Right hindlimb (tissue), 1 donor: ENCODE results near the gene ZNF296.

Experiments
- DNase-seq: peaks from one replicate; pipeline ENCODE4 v3.0.0-alpha.2; 2018

ZNF296 gene

GRCh38 chr19:45079911-45080370 is 3.7 kb upstream of the ZNF296 start:
- no peak for DNase-seq

DNA sequence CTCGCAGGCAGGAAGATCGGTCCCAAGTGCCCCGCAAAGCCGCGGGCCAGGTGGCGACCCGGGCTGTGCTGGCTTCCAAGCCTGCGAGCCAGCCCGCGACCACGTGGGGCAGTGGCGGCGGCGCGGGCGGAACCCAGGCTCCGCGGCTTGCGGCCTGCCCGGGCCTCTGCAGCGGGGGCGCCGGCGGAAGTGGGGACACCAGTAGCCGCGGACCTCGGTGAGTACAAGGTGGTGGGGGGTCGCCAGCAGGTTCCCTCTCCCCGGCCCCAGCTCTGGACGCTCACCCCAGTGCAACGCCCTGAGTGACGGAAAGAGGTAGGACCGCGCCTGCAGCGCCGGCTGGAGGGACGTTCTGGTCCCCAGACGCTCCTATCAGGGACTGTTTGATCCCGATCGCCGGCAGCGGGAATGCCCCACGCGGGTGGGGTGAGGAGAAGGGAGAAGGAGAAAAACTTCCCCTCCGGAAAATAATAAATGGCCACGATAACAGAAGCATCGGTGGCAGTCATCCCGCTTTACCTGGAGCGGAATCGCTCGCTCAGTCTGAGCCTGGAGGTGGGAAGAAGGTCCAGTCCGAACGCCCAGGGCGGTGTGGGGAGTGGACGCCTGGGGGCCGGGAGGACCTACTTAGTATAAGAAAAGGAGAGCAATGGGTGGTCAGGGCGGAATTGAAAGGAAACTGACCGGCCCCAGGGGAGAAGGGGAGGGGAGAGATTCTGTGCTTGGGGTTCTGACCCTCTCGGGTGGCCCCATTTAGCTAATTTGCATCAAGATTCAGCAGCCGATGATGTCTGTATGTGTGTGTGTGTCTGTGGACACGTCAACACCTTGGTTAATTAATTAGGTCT is 3.0 kb upstream of the ZNF296 start, which contains the start of gene GEMIN7:
GEMIN7 (plus strand) TSS at position 198 of the 848 bp plus-strand sequence. CDS start 10,855 bp downstream, outside the sequence.
- DNase-seq: peak; percentile 82

DNA sequence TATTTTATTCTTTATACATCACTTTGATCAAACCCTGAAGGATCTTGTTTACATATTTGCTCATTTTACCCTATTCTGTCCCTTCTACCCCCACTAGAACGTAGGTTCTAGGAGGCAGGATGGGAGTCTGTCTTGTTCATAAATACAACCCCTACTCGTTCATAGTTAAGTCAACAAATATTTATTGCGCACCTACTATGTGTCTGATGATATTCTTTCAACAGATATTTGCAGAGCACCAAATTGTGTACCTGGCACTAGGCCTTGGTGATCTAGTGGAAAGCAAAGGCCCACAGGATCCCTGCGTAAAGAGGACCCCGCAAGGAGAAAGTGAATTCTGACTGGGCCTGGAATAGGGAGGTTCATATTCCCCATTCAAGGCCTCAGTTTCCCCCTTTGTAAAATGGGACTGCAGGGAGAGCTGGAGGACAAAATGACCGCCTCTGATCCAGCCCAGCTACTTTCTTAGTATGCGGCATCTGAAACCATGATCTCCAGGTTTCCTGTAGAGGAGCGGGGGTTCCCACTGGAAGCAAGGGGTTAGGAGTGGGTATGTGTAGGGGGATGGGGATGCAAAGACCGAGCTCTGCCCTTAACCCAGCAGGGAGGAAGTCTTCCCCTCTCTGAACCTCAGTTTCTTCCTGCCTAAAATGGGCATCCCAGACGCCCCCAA is 2.2 kb upstream of the ZNF296 start:
- DNase-seq: no peak

- no peak for DNase-seq
Observed at GRCh38 chr19:45076851-45077730, 813 bp upstream of the ZNF296 start.

- DNase-seq: peak; percentile 65
Observed at GRCh38 chr19:45075301-45076028, 813 bp downstream of the ZNF296 start.

GRCh38 chr19:45074744-45075300 is 1.5 kb downstream of the ZNF296 start:
- DNase-seq: no peak

GRCh38 chr19:45071969-45072790 is 4.1 kb downstream of the ZNF296 start:
- no peak for DNase-seq

- no peak for DNase-seq
Observed at GRCh38 chr19:45071545-45071938, 4.7 kb downstream of the ZNF296 start.

- no peak for DNase-seq
Observed at GRCh38 chr19:45070861-45071544, 5.3 kb downstream of the ZNF296 start.

- DNase-seq: no peak
Observed at GRCh38 chr19:45070214-45070613, 6.1 kb downstream of the ZNF296 start.

DNA sequence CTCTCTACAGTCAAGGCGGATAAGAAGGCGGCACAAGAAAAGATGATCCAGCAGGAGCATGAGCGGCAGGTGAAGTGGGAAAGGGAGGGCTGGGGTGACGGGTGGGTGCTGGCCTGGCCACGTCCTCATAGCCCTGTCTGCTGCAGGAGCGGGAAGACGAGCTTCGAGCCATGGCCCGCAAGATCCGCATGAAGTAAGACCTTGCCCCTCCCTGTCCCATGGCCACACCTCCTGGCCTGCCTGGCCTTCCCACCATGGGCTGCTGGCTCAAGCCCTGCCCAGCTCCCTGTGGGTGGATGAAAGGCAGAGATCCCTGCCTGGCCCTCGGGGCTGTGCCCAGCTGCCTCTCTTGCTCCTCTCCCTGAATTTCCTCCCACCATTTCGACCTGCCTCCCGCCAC is 7.2 kb downstream of the ZNF296 start:
- no peak for DNase-seq

DNA sequence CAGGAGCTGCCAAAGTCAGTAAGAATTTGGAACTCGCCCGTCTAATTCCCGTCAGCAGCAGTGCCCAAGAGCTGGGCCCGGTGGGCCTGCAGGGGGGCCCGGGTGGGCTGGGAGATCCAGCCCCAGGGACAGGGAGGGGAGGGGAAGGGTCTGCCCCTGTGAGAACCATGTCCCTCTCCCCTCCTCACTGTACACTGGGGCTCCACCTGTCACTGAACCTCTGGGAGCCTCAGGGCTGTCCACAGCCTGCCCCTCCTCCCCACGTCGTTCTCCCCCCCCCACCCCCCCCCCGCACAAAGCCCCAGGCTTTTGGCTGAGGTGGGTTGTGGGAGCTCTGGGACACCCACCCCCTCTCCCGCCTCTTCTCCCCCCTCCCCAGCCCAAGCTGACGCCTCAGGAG is 8.2 kb downstream of the ZNF296 start:
- DNase-seq: no peak

GRCh38 chr19:45066921-45067661 is 9.2 kb downstream of the ZNF296 start:
- no peak for DNase-seq

DNA sequence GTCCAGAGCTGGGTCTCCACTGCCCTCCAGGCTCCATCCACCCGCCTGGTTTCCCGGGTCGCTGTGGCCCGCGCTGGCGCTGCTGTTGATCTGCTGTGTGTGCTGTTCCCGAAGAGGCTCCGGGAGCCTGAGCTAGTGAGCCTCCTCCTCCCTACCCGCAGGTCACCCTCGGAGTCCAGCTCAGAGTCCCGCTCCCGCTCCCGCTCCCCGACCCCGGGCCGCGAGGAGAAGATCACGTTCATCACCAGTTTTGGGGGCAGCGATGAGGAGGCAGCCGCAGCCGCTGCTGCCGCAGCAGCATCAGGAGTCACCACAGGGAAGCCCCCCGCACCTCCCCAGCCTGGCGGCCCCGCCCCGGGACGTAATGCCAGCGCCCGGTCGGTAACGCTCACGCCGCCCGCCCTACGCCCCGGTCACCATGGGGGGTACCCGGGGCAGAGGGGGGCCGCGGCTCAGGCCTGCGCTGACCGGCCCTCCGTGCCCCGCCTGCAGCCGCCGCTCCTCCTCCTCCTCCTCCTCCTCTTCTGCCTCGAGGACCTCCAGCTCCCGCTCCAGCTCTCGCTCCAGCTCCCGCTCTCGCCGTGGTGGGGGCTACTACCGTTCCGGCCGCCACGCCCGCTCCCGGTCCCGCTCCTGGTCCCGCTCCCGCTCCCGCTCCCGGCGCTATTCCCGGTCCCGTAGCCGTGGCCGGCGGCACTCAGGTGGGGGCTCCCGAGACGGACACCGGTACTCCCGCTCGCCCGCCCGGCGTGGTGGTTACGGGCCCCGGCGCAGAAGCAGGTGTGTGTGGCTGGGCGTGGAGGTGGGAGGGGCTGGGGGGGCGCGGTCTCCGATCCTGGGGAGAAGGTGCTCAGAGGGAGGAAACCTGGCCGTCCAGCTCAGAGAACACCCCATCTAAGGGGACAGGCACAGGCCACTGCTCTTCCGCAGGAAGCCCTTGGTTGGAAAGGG is 12.2 kb downstream of the ZNF296 start:
- DNase-seq: no peak

DNA sequence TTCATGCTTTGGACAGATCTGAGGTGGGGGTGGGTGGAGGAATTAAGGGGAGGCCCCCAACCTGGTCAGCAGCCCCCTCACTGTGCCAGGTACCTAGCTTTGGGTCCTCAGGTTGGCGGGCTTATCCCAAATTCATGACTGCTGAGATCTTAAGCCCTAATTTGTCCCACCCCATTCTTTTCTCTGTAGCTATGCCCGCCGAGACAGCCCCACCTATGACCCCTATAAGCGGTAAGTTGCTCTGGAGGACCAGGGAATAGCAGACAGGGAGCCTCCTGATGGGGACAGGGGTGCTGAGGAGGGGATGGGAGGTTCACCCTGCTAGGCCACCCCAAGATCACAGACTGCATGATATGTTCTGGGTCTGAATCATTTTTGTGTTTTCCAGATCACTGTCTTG is 14.3 kb downstream of the ZNF296 start:
- no peak for DNase-seq

DNA sequence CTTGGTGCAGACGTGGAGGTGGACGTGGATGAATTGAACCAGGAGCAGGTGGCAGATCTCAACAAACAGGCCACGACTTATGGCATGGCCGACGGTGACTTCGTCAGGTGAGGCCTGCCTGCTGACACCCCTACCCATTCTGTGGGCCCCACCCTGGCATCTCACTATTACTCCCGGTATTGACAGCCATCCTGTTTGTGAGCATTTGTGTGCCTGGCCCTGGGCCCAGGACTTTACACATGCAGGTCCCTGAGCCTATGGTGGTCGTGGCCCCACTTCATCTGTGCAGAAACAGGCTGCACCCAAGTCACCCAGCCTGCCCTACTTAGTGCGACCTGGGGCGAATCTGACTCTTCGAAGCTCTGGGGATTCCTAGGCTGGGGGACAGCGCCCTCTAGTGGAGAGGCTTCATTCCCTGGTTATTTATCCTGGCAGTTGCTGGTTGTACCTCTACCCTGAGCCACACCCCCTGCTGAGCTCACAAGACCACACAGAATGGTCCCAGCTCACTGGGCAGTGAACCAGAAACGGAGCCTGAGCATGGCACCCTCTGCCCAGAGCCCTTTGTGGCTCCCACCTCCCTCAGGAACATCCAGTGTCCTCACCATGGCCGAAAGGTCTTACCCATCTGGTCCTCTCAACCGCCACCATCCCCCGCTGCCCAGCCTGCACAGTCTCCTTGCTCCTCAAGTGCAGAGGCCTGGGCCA is 16.9 kb downstream of the ZNF296 start:
- peak; percentile 55 for DNase-seq

- no peak for DNase-seq
Observed at GRCh38 chr19:45058622-45059159, 17.6 kb downstream of the ZNF296 start.

DNA sequence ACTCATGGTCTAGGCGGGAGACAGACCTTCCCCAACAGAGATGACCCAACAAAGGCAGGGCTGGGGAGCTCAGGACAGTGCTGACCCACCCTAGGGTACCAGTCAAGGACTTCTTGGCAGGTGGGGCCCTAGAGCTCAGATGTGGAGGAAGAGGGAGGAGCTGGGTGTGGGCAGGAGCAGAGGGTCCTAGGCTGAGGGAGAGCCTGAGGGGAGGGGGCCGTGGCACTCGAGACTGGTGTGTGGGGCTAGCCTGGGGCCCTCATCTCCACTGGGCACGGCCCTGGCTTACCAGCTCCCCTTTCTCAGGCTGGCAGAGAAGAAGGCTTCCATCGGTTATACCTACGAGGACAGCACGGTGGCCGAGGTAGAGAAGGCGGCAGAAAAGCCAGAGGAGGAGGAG is 18.8 kb downstream of the ZNF296 start:
- DNase-seq: no peak
